MM.1S (cell line): ENCODE results near the gene FAM240A.

Experiments used
- DNase-seq: peaks from one replicate; pipeline ENCODE4 v3.0.0-alpha.2; 2015
- H2AFZ ChIP-seq: fragments of 300-600 bp; sonication (generic); 2 replicates; pipeline ENCODE4 v1.6.0; 2016; ENCODE audit warnings: antibody characterized with exemption, low read length
- H3F3A ChIP-seq: fragments of 300-600 bp; sonication (generic); 2 replicates; pipeline ENCODE4 v1.6.1; 2016; ENCODE audit warnings: mild to moderate bottlenecking, antibody characterized with exemption, low read length, moderate library complexity, mixed read lengths; ENCODE audit not compliant: insufficient read depth
- H3K27ac ChIP-seq: fragments of 300-600 bp; sonication (generic); 2 replicates; pipeline ENCODE4 v1.5.1; 2016; ENCODE audit warnings: mild to moderate bottlenecking, low read length
- H3K27me3 ChIP-seq: fragments of 300-600 bp; sonication (generic); replicated peaks from 2 replicates; pipeline ENCODE4 v1.6.0; 2016; ENCODE audit warnings: low read length; ENCODE audit not compliant: insufficient read depth
- H3K36me3 ChIP-seq: fragments of 300-600 bp; sonication (generic); replicated peaks from 2 replicates; pipeline ENCODE4 v1.6.1; 2016; ENCODE audit warnings: mild to moderate bottlenecking, low read length, mixed read lengths; ENCODE audit not compliant: insufficient read depth
- H3K4me1 ChIP-seq: fragments of 300-600 bp; sonication (generic); 2 replicates; pipeline ENCODE4 v1.6.1; 2016; ENCODE audit warnings: low read length, mixed read lengths
- H3K4me2 ChIP-seq: fragments of 300-600 bp; sonication (generic); 2 replicates; pipeline ENCODE4 v1.6.0; 2016; ENCODE audit warnings: low read depth, low read length
- H3K4me3 ChIP-seq: fragments of 300-600 bp; sonication (generic); 2 replicates; pipeline ENCODE4 v1.5.1; 2016; ENCODE audit warnings: low read length, mixed read lengths
- H3K79me2 ChIP-seq: fragments of 300-600 bp; sonication (generic); 2 replicates; pipeline ENCODE4 v1.6.1; 2016; ENCODE audit warnings: mixed run types, low read length, mixed read lengths
- H3K9ac ChIP-seq: fragments of 300-600 bp; sonication (generic); 2 replicates; pipeline ENCODE4 v1.6.1; 2016; ENCODE audit warnings: low read length, mixed read lengths
- H3K9me2 ChIP-seq: fragments of 300-600 bp; sonication (generic); replicated peaks from 2 replicates; pipeline ENCODE4 v1.6.1; 2016; ENCODE audit warnings: mild to moderate bottlenecking, low read length, mixed read lengths; ENCODE audit not compliant: insufficient read depth
- H3K9me3 ChIP-seq: fragments of 300-600 bp; sonication (generic); replicated peaks from 2 replicates; pipeline ENCODE4 v1.6.1; 2016; ENCODE audit warnings: mild to moderate bottlenecking, low read length, mixed read lengths; ENCODE audit not compliant: insufficient read depth
- H4K20me1 ChIP-seq: fragments of 300-600 bp; sonication (generic); 2 replicates; pipeline ENCODE4 v1.6.1; 2016; ENCODE audit warnings: mild to moderate bottlenecking, low read length, moderate library complexity, mixed read lengths; ENCODE audit not compliant: insufficient read depth
- EZH2 ChIP-seq: fragments of 300-600 bp; sonication (generic); optimal IDR thresholded peaks from 2 replicates; pipeline ENCODE3; 2017; ENCODE audit warnings: low read depth, mild to moderate bottlenecking, antibody characterized with exemption, low read length, mixed read lengths
- EZH2phosphoT487 ChIP-seq: fragments of 300-600 bp; sonication (generic); IDR thresholded peaks from 2 replicates; pipeline ENCODE4 v1.6.1; 2018; ENCODE audit warnings: antibody characterized with exemption, low read length
- TF ChIP-seq, protein P1 (sequence below): fragments of 300-600 bp; sonication (generic); IDR thresholded peaks from 2 replicates; pipeline ENCODE4 v1.5.1; 2016; ENCODE audit warnings: antibody characterized with exemption, low read length, mixed read lengths

The FAM240A gene

DNA sequence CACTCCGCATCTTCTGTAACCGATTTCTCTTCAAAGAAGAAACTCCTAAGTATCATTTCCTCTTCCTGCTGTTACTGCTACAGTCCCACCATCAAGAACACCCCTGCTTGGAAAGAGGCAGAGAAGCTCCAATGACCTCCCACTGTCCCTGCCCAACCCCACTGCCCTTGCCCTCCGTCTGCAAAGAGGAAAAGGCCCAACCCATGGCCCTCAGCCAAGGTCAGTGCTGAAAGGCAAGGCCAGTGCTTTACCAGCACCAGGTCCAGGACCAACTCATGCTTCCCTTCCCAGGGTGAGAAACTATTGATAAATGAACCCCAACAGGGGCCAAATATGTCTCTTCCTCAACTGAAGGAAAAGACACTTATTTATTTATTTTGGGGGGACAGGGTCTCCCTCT is 22.5 kb downstream of the FAM240A start:
- Histone ChIP-seq H3K36me3 (no peaks in the 10 kb centered on the region), H3K27ac (no peak overlapping the region), H3K9ac (no peak overlapping the region), H3K4me2 (no peak overlapping the region), H2AFZ (no peak overlapping the region), H3K9me2 (no peaks in the 10 kb centered on the region), H3K27me3 (no peaks in the 10 kb centered on the region), H3K4me3 (no peak overlapping the region), H3F3A (no peaks in the 10 kb centered on the region), H3K4me1 (no peaks in the 10 kb centered on the region), H3K79me2 (no peaks in the 10 kb centered on the region), H4K20me1 (no peaks in the 10 kb centered on the region), H3K9me3 (no peaks in the 10 kb centered on the region)
- no peak for TF ChIP-seq EZH2phosphoT487
- no peak for TF ChIP-seq EZH2
- TF ChIP-seq, protein P1, sequence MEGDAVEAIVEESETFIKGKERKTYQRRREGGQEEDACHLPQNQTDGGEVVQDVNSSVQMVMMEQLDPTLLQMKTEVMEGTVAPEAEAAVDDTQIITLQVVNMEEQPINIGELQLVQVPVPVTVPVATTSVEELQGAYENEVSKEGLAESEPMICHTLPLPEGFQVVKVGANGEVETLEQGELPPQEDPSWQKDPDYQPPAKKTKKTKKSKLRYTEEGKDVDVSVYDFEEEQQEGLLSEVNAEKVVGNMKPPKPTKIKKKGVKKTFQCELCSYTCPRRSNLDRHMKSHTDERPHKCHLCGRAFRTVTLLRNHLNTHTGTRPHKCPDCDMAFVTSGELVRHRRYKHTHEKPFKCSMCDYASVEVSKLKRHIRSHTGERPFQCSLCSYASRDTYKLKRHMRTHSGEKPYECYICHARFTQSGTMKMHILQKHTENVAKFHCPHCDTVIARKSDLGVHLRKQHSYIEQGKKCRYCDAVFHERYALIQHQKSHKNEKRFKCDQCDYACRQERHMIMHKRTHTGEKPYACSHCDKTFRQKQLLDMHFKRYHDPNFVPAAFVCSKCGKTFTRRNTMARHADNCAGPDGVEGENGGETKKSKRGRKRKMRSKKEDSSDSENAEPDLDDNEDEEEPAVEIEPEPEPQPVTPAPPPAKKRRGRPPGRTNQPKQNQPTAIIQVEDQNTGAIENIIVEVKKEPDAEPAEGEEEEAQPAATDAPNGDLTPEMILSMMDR: no peak
- no peak for DNase-seq

DNA sequence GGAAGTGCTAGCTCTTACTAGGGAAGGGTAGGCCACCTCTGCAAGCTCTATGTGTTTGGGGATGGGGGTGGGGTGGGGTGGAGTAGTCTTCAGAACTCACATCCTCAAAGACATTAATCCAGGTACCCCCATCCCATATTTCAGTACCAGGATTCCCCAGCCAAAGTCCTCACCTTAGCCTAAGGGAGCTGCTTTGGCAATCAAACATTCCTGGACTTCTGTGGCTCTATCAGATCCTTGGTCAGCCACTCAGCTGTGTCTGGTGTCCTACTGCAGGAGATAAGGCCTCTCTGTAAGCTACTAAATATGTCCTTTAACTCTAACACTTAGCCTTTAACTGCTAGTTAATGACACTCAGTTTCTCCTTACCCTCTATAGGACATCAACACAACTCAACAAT is 26.9 kb downstream of the FAM240A start:
- Histone ChIP-seq H3K27me3 (no peaks in the 10 kb centered on the region), H2AFZ (no peak overlapping the region), H3K9ac (no peak overlapping the region), H3K9me2 (no peaks in the 10 kb centered on the region), H3K27ac (no peak overlapping the region), H3K4me2 (no peak overlapping the region), H3K9me3 (no peaks in the 10 kb centered on the region), H3K4me3 (no peak overlapping the region), H3K79me2 (no peaks in the 10 kb centered on the region), H3F3A (no peaks in the 10 kb centered on the region), H4K20me1 (no peaks in the 10 kb centered on the region), H3K4me1 (no peaks in the 10 kb centered on the region), H3K36me3 (no peaks in the 10 kb centered on the region)
- TF ChIP-seq EZH2: no peak
- TF ChIP-seq, protein P1: no peak
- DNase-seq: no peak

DNA sequence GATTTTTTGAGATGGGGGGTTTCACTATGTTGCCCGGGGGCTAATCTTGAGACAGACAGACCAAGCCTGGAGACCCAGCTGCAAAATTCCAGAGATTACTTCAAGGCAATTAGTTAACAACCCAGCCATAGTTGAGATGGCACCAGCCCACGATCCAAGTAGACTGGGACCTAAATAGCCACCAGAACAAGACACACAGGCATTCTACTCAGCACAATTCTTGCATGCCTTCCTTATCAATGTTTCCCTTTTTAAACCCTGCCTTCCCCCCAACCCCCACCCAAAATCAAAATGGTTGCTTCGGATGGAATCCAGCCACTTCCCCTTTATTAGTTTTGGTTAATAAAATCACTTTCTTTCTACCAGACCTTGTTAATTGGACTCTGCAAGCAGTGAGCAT is 28.6 kb downstream of the FAM240A start:
- Histone ChIP-seq H3K27ac (no peak overlapping the region), H3K9me2 (no peaks in the 10 kb centered on the region), H3K27me3 (no peaks in the 10 kb centered on the region), H3F3A (no peaks in the 10 kb centered on the region), H3K9ac (no peak overlapping the region), H3K4me1 (no peaks in the 10 kb centered on the region), H2AFZ (no peak overlapping the region), H3K36me3 (no peaks in the 10 kb centered on the region), H4K20me1 (no peaks in the 10 kb centered on the region), H3K9me3 (no peaks in the 10 kb centered on the region), H3K79me2 (no peaks in the 10 kb centered on the region), H3K4me2 (no peak overlapping the region), H3K4me3 (no peak overlapping the region)
- no peak for DNase-seq
- TF ChIP-seq, protein P1: no peak
- TF ChIP-seq EZH2phosphoT487 (no peak), EZH2 (no peak)
